Gastrocnemius medialis (tissue), 4 donors: Measurements from ENCODE around the gene BLTP3A. TPM values are rescaled to one million over a fixed set of nuclear protein-coding genes. Genes with fewer than 3 reads are reported as not detected.
"Not testable (repeated sequence)": the region's sequence is repeated elsewhere in the genome, so short reads cannot be mapped to it uniquely, and the experiment has no call there.

Experiments
- ATAC-seq, 2 donors: fragments of 150-250 bp; one replicate each; pipeline ENCODE4 v1.9.1; 2016
- DNase-seq, 2 donors: peaks; one replicate each; pipeline ENCODE4 v3.0.0-alpha.2; 2019
- H3K27ac ChIP-seq, 4 donors: fragments of 200-600 bp; sonication (generic); 1 replicate in 1 of 4; 2 replicates in 3 of 4; pipeline ENCODE4 v1.5.1; 2016 to 2018; ENCODE audit warnings: mild to moderate bottlenecking in 2 of 4, moderate library complexity in 1 of 4
- H3K27me3 ChIP-seq, 3 donors: fragments of 200-600 bp; sonication (generic) in 2 of 3; 1 replicate in 1 of 3; 2 replicates in 2 of 3; pipeline versions ENCODE4 v1.5.1 to v1.6.0; 2016 to 2019; ENCODE audit warnings: mild to moderate bottlenecking in 1 of 3, moderate library complexity in 1 of 3
- H3K36me3 ChIP-seq, 2 donors: fragments of 200-600 bp; sonication (generic) in 1 of 2; one replicate each; pipeline ENCODE4 v1.5.1; 2017 to 2018
- H3K4me1 ChIP-seq, 2 donors: fragments of 200-600 bp; sonication (generic) in 1 of 2; one replicate each; pipeline ENCODE4 v1.5.1; 2016 to 2017; ENCODE audit warnings: mild to moderate bottlenecking in 2 of 2
- H3K4me3 ChIP-seq, 4 donors: fragments of 200-600 bp; sonication (generic) in 3 of 4; 1 replicate in 1 of 4; 2 replicates in 3 of 4; pipeline ENCODE4 v1.5.1; 2016 to 2019; ENCODE audit warnings: mild to moderate bottlenecking in 2 of 4
- H3K9me3 ChIP-seq, 3 donors: fragments of 200-600 bp; sonication (generic) in 2 of 3; 1 replicate in 1 of 3; 2 replicates in 2 of 3; pipeline ENCODE4 v1.5.1; 2016 to 2019
- POLR2A ChIP-seq, 2 donors: fragments of 450-650 bp; IDR thresholded peaks; one replicate each; pipeline ENCODE4 v1.6.1; 2017; ENCODE audit warnings: antibody characterized with exemption in 2 of 2, mild to moderate bottlenecking in 2 of 2, moderate library complexity in 2 of 2
- in situ Hi-C, 4 donors: fragments of 200-750 bp; cut with MboI; loops; one replicate each; pipeline versions ENCODE4 v1.15.0 to v1.8.0; 2017; ENCODE audit warnings: low sequenced_read_pairs in 4 of 4
- intact Hi-C: fragments of 100-400 bp; cut with DNase I; formaldehyde crosslinking; loops from one replicate; pipeline ENCODE4 v1.15.1; 2023; ENCODE audit warnings: low total_unique reads
- total RNA-seq, 4 donors: library from RNA; depleted of rRNA; stranded (reverse); fragments of >200 nt; gene quantifications; one replicate each; pipeline versions ENCODE4 v1.1.0 to v1.2.3, GENCODE V29; 2016
- TF ChIP-seq, protein P1 (sequence below), 5 experiments: fragments of 450-650 bp in 3 of 5; fragments of 200-600 bp in 2 of 5; sonication (generic) in 2 of 5; IDR thresholded peaks in 4 of 5; conservative IDR thresholded peaks in 1 of 5; 1 replicate in 4 of 5; 2 replicates in 1 of 5; pipeline ENCODE4 v1.5.1; 2016 to 2019; ENCODE audit warnings: antibody characterized with exemption in 5 of 5, mild to moderate bottlenecking in 3 of 5, moderate library complexity in 3 of 5

Gene BLTP3A
- total RNA-seq, 4 donors from 2014 or later = 19.9 to 36.0 (median 23.2) TPM

DNA sequence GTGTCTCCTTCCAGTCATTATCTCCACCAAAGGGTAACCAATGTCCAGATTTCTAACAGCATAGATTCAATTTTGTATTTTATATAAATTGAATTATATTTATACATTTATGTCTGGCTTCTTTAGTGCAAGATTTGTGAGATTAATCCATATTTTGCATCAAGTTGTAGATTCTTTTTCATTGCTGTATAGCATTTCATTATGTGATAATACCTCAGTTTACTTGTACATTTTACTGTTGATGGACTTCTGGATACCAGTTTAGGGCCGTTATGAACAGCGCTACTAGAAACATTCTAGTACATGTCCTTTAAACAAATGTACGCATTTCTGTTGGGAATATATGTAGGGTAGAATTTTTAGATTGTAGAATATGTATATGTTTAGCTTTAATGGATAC lies 6.2 kb downstream of the BLTP3A start:
- Histone ChIP-seq H3K9me3 (no peaks in the 10 kb centered on the region), H3K4me3 (no peak overlapping the region), H3K27me3 (no peaks in the 10 kb centered on the region), H3K36me3 (no peaks in the 10 kb centered on the region), H3K4me1 (peaks cover 5 to 8% of the 10 kb centered on the region in 2 donors), H3K27ac (no peak overlapping the region)
- no peak for DNase-seq
- TF ChIP-seq, protein P1, sequence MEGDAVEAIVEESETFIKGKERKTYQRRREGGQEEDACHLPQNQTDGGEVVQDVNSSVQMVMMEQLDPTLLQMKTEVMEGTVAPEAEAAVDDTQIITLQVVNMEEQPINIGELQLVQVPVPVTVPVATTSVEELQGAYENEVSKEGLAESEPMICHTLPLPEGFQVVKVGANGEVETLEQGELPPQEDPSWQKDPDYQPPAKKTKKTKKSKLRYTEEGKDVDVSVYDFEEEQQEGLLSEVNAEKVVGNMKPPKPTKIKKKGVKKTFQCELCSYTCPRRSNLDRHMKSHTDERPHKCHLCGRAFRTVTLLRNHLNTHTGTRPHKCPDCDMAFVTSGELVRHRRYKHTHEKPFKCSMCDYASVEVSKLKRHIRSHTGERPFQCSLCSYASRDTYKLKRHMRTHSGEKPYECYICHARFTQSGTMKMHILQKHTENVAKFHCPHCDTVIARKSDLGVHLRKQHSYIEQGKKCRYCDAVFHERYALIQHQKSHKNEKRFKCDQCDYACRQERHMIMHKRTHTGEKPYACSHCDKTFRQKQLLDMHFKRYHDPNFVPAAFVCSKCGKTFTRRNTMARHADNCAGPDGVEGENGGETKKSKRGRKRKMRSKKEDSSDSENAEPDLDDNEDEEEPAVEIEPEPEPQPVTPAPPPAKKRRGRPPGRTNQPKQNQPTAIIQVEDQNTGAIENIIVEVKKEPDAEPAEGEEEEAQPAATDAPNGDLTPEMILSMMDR (IDR thresholded peaks at IDR 0.05 in 4 of 5, conservative IDR thresholded peaks at IDR 0.05 in 1 of 5) = no peak
- TF ChIP-seq POLR2A (IDR thresholded peaks at IDR 0.05) = no peak
- ATAC-seq = no peak
- in situ Hi-C loops (no loop called here), intact Hi-C loops (no loop called here)

DNA sequence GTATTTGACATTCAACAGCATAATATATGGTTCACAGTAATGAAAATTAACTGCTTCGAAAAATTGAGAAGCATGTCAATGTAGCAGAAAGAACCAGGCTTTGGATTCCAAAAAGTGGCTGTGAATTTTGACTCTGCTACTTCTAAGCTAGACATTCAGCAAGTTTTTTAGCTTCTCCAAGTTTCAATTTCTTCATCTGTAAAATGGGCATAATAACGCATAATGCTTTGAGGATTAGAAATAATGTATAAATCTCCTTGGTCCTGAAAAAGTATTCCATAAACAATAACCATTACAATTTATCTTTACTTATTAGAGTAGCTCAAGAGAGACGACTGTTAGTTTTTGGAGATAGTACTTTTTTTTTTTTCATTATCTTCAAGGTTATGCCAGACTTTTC lies 7.7 kb downstream of the BLTP3A start:
- H3K27me3 ChIP-seq = no peaks in the 10 kb centered on the region
- H3K9me3 ChIP-seq = no peaks in the 10 kb centered on the region
- no peak for ATAC-seq
- TF ChIP-seq POLR2A (IDR thresholded peaks at IDR 0.05) = no peak
- TF ChIP-seq, protein P1 (IDR thresholded peaks at IDR 0.05 in 4 of 5, conservative IDR thresholded peaks at IDR 0.05 in 1 of 5) = no peak
- H3K4me1 ChIP-seq = peaks cover 0 to 6% of the 10 kb centered on the region in 2 donors
- no peaks in the 10 kb centered on the region for H3K36me3 ChIP-seq
- intact Hi-C loops (no loop called here), in situ Hi-C loops (no loop called here)
- no peak for DNase-seq
- no peak overlapping the region for H3K27ac ChIP-seq
- no peak overlapping the region for H3K4me3 ChIP-seq

DNA sequence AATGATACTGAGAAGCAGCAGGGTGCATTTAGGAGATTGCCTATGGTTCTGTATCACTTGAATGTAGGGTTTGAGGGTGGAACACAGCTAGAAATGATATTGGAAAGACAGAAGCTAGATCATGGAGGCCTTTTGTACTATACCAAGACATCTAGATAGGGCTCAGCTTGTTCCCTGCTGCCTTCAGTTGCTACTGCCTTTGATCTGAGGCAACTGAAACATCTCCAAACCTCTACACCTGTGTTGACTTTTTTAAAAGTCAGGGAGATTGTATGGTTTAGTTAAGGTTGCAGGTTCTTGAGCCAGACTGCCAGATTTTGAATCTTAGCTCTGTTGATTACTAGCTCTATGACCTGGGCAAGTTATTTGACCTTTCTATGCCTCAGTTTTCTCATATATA lies 12.7 kb downstream of the BLTP3A start:
- DNase-seq = no peak
- ATAC-seq = no peak
- Histone ChIP-seq H3K4me1 (peaks cover 7 to 34% of the 10 kb centered on the region in 2 donors), H3K27ac (no peak overlapping the region), H3K27me3 (no peaks in the 10 kb centered on the region), H3K9me3 (no peaks in the 10 kb centered on the region), H3K36me3 (no peaks in the 10 kb centered on the region), H3K4me3 (no peak overlapping the region)
- intact Hi-C loops (no loop called here), in situ Hi-C loops (no loop called here)
- no peak for TF ChIP-seq POLR2A (IDR thresholded peaks at IDR 0.05)
- TF ChIP-seq, protein P1 (IDR thresholded peaks at IDR 0.05 in 4 of 5, conservative IDR thresholded peaks at IDR 0.05 in 1 of 5) = no peak

DNA sequence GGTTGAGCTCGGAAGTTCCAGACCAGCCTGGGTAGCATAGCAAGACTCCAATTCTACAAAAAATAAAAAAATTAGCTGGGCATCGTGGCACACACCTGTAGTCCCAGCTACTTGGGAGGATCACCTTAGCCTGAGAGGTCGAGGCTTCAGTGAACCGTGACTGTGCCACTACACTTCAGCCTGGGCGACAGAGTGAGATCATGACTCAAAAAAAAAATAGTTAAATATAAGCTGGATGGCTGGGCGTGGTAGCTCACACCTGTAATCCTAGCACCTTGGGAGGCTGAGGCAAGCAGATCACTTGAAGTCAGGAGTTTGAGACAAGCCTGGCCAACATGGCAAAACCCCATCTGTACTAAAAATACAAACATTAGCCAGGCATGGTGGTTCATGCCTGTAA lies 13.2 kb downstream of the BLTP3A start:
- peaks cover 7 to 34% of the 10 kb centered on the region in 2 donors for H3K4me1 ChIP-seq
- ATAC-seq = peak in 1 of 2 donors; percentile 66
- H3K4me3 ChIP-seq, in situ Hi-C loops, intact Hi-C loops, H3K27me3 ChIP-seq, H3K36me3 ChIP-seq, H3K9me3 ChIP-seq, H3K27ac ChIP-seq: not testable (repeated sequence)
- DNase-seq = peak in 1 of 2 donors; percentile 37

DNA sequence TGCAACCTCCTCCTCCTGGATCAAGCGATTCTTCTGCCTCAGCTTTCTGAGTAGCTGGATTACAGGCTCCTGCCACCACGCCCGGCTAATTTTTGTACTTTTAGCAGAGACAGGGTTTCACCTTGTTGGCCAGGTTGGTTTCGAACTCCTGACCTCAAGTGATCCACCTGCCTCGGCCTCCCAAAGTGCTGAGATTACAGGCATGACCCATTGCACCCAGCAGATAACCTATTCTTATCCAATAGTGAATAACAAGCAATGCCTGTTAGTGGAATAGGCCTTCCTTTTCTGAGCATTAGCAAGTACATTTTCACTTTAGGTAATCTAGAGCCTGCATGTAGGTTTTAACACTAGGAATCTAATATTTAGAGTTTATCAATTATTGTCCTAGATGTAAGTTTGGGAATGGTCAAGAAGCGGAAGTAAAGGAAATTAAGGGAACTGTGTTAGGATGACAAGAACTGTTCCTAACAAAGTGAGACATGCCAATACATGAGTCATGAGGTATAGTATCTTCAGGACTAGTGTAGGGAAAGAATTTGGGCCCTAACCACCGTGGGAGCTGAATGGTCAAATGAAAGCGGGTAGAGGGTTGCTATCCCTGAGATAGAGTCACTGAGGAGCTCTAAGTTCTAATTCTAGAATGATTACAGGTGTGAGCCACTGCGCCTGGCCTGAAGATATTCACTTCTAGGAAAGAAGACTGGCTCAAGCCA lies 15.0 kb downstream of the BLTP3A start:
- TF ChIP-seq, protein P1 (IDR thresholded peaks at IDR 0.05 in 4 of 5, conservative IDR thresholded peaks at IDR 0.05 in 1 of 5) = no peak
- no peak for TF ChIP-seq POLR2A (IDR thresholded peaks at IDR 0.05)
- peak overlapping the region in 2 of 4 donors; percentile 24 to 38 for H3K27ac ChIP-seq

DNA sequence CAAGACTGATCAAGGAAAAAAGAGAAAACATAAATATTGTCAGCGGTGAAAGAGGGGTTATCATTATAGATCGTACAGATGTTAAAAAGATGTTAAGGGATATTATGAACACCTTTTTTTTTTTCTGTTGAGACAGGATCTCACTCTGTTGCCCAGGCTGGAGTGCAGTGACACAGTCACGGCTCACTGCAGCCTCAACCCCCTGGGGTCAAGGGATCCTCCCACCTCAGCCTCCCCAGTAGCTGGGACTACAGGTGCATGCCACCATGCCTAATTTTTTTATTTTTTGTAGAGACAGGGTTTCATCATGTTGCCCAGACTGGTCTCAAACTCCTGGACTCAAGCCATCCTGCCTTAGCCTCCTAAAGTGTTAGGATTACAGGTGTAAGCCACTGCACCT lies 16.6 kb downstream of the BLTP3A start:
- intact Hi-C loops, ATAC-seq, in situ Hi-C loops, H3K36me3 ChIP-seq, H3K4me3 ChIP-seq, H3K27ac ChIP-seq, H3K9me3 ChIP-seq, DNase-seq, H3K27me3 ChIP-seq: not testable (repeated sequence)
- peaks cover 21 to 57% of the 10 kb centered on the region in 2 donors for H3K4me1 ChIP-seq

More for the DNA sequence above, 15.0 kb downstream of the BLTP3A start:
- Histone ChIP-seq H3K36me3 (no peaks in the 10 kb centered on the region), H3K9me3 (no peaks in the 10 kb centered on the region), H3K27me3 (no peaks in the 10 kb centered on the region), H3K4me1 (peaks cover 12 to 44% of the 10 kb centered on the region in 2 donors), H3K4me3 (no peak overlapping the region)
- no peak for DNase-seq
- intact Hi-C loops (no loop called here), in situ Hi-C loops (no loop called here)
- ATAC-seq = peak; percentile 28 to 54

DNA sequence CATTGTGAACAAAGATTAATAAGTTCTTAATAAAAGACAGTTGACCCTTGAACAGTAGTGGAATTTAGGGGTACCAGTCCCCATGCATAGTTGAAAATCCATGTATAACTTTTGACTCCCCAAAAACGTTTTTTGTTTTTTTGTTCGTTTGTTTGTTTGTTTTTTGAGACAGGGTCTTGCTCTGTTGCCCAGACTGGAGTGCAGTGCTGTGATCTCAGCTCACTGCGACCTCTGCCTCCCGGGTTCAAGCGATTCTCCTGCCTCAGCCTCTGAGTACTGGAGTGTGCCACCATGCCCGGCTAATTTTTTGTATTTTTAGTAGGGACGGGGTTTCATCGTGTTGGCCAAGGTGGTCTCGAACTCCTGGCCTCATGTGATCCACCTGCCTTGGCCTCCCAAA lies 17.5 kb downstream of the BLTP3A start:
- peaks cover 21 to 54% of the 10 kb centered on the region in 2 donors for H3K4me1 ChIP-seq
- ATAC-seq, H3K9me3 ChIP-seq, H3K27ac ChIP-seq, H3K27me3 ChIP-seq, DNase-seq, H3K4me3 ChIP-seq, H3K36me3 ChIP-seq, intact Hi-C loops, in situ Hi-C loops: not testable (repeated sequence)
